HG03432 (cell line): ENCODE results near the gene CDC6.

Source experiments
- ATAC-seq: cut with Tn5 transposase; IDR thresholded peaks from one replicate; pipeline ENCODE4 v1.9.1; 2021; ENCODE audit warnings: mild to moderate bottlenecking, moderate library complexity; ENCODE audit not compliant: unreplicated experiment

Gene CDC6

DNA sequence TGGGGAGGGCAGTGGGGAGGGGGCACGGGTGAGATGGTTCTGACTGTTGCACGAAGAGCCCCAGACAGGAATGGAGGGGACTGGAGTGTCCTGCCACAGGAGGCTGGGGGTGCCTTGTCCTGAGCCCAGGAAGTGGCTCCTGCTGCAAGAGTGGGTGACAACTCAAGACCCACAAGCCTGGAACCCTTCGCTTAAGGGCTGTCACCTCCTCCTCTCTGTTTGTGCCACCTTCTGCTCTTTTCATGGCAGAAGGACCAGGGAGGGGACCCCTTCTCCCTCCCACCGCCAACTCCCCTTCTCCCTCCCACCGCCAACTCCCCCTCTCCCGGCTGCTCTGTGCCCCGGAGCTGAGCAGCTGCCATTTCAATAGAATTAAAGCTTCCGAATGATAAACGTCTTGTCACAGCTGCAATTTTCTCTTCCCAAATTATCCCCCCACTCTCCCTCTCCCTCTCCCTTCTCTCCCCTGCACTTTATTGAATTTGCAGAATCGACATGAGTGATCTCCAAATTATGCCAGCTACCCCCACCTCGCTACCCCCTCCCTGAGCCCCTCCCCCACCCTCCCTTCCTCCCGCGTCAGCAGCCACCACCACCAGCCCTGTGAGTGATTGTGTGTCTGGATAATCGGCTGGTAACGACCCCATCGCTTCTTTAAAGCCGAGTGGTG lies 63.1 kb downstream of the CDC6 start:
- ATAC-seq = no peak

- no peak for ATAC-seq
These were observed 63.9 kb downstream of the CDC6 start for GRCh38 chr17:40351359-40352236.

DNA sequence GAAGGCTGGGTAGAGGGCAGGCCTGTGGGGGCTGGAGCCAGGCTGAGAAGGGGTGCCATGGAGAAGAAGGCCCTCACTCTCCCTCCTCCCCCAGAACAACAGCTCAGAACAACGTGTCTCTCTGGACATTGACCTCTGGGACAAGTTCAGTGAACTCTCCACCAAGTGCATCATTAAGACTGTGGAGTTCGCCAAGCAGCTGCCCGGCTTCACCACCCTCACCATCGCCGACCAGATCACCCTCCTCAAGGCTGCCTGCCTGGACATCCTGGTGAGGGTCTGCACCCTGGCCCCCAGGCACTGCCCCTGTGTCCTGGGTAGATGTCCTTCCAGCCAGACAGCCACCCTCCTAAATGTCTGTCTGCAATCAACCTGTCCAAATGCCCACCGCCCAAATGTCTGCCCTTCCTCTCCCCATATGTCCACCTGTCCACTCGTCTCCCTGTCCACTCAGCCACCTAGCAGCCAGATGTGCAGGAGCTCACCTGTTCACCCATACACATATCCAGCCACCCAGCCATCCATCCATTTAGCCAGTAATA lies 64.6 kb downstream of the CDC6 start:
- ATAC-seq = no peak

DNA sequence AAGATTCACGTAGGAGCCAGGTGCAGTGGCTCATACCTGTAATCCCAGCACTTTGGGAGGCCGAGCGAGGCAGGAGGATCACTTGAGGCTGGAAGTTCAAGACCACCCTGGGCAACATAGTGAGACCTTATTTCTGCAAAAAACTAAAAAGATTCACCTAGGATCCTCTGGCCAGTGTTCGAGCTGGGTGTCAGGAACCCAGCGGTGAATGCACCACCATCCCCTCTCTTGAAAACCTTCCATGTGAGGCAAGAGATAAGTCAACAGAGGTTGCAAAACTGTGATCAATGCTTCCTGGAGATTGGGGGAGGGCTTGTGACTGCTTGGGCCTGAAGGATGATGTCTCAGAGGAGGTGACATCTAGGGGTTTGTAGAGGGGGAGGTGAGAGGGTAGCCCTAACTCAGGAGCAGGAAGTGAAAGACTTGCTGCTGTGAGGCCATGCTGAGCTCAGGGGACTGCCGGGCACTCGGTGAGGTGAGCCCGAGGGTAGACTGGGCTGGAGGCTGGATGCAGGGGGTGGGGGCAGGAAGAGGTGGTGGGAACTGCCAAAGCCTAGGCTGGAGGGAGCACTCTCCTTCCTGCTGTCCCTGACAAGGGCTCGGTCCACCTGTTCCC lies 65.2 kb downstream of the CDC6 start:
- no peak for ATAC-seq
